ENCODE results near the gene SIN3B.

Gene SIN3B

GRCh38 chr19:16825312-16826052 is 3.7 kb upstream of the SIN3B start:
- TF ChIP-seq, protein P1, sequence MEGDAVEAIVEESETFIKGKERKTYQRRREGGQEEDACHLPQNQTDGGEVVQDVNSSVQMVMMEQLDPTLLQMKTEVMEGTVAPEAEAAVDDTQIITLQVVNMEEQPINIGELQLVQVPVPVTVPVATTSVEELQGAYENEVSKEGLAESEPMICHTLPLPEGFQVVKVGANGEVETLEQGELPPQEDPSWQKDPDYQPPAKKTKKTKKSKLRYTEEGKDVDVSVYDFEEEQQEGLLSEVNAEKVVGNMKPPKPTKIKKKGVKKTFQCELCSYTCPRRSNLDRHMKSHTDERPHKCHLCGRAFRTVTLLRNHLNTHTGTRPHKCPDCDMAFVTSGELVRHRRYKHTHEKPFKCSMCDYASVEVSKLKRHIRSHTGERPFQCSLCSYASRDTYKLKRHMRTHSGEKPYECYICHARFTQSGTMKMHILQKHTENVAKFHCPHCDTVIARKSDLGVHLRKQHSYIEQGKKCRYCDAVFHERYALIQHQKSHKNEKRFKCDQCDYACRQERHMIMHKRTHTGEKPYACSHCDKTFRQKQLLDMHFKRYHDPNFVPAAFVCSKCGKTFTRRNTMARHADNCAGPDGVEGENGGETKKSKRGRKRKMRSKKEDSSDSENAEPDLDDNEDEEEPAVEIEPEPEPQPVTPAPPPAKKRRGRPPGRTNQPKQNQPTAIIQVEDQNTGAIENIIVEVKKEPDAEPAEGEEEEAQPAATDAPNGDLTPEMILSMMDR (IDR thresholded peaks at IDR 0.05; ENCODE audit: extremely low read depth, missing control alignments) = no peak
- no peak for DNase-seq (ENCODE audit: low spot score)

DNA sequence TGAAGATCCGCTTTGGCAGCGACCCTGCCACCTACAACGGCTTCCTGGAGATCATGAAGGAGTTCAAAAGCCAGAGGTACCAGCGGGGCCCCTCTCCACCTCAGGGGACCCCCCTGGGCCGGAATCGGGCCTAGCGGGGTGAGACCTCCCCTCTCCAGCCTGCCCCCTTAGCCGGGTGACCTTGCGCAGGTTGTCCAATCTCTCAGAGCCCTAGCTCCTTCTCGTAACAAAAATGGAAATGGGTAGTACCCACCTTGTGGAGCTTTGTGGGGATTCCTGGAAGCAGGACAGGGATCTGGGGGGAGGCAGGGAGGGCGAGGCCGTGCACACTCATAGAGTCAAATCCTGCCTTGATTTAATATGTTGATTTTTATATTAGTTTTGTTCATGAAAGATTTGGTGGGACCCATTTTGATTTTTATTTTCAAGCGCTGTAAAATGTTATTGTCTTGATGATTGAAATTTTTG is 658 bp downstream of the SIN3B start:
- TF ChIP-seq, protein P1 (IDR thresholded peaks at IDR 0.05; ENCODE audit: extremely low read depth, missing control alignments) = no peak
- no peak for DNase-seq (ENCODE audit: low spot score)

GRCh38 chr19:16830679-16831078 is 1.5 kb downstream of the SIN3B start:
- DNase-seq (ENCODE audit: low spot score) = no peak
- TF ChIP-seq, protein P1 (IDR thresholded peaks at IDR 0.05; ENCODE audit: extremely low read depth, missing control alignments) = no peak

GRCh38 chr19:16831531-16831930 is 2.3 kb downstream of the SIN3B start:
- no peak for DNase-seq (ENCODE audit: low spot score)
- TF ChIP-seq, protein P1 (IDR thresholded peaks at IDR 0.05; ENCODE audit: extremely low read depth, missing control alignments) = no peak

DNA sequence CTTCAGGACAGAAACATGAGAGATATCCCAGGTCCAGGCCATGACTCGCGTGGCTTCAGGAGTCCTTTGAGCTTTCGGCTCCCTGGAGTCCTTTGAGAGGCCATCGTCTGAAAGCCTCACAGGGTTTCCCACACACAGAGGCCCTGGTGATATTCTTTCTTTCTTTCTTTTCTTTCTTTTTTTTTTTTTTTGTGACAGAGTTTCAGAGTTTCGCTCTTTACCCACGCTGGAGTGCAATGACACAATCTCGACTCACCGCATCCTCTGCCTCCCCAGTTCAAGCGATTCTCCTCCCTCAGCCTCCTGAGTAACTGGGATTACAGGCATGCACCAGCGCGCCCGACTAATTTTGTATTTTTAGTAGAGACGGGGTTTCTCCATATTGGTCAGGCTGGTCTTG is 5.5 kb downstream of the SIN3B start:
- TF ChIP-seq, protein P1 (IDR thresholded peaks at IDR 0.05; ENCODE audit: extremely low read depth, missing control alignments) = no peak
- no peak for DNase-seq (ENCODE audit: low spot score)

DNA sequence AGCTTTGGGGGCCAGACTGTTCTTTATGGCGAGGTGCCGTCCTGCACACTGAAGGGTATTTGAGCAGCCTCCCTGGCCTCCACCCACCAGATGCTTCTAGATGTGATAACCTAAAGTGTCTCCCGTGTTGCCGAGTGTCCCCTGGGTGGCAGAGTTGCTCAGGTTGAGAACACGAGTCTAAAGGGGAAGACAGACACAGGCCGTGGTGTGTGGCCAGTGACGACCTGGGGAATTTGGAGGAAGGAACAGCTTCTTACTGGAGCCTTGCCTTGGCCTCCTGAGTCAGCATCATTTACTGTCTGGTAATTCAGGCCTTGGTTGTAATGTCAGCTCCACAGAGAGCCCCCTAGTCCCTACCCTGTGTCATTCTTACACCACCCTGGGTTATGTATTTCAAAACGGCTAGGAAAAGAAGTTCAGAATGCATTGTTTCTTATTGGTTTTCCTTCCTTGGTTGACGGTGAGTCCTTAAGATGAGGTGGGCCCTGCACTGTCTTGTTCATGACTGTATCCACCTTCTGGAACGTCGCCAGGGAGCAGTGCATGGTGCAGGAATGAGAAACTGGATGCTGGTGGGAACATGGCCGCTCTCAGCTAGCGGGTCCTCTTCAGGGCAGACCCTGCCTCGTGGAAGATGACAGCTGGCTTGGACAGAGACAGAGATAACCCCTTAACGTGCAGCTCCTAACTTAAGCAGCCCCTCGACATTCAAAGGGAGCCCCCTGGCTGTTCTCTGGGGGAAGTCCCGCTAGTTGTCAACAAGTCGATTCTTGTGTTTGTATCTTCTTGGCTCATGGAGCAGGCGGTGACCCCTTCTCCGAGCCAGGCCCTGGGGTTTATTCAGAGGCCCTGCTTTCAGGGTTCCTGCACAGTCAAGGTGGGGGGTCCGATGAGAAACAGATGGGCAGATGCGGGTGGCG is 7.2 kb downstream of the SIN3B start:
- TF ChIP-seq, protein P1 (IDR thresholded peaks at IDR 0.05; ENCODE audit: extremely low read depth, missing control alignments) = peak; percentile 25
- DNase-seq (ENCODE audit: low spot score) = peak; percentile 76

GRCh38 chr19:16837035-16837362 is 7.8 kb downstream of the SIN3B start:
- DNase-seq (ENCODE audit: low spot score) = no peak
- TF ChIP-seq, protein P1 (IDR thresholded peaks at IDR 0.05; ENCODE audit: extremely low read depth, missing control alignments) = no peak
